NCI-H345 (cell line): ENCODE measurements around the gene IFNAR1.

Experiments used
- DNase-seq: peaks from one replicate; lab custom pipeline; 2025; lab: John Stamatoyannopoulos, UW

The IFNAR1 gene

DNA sequence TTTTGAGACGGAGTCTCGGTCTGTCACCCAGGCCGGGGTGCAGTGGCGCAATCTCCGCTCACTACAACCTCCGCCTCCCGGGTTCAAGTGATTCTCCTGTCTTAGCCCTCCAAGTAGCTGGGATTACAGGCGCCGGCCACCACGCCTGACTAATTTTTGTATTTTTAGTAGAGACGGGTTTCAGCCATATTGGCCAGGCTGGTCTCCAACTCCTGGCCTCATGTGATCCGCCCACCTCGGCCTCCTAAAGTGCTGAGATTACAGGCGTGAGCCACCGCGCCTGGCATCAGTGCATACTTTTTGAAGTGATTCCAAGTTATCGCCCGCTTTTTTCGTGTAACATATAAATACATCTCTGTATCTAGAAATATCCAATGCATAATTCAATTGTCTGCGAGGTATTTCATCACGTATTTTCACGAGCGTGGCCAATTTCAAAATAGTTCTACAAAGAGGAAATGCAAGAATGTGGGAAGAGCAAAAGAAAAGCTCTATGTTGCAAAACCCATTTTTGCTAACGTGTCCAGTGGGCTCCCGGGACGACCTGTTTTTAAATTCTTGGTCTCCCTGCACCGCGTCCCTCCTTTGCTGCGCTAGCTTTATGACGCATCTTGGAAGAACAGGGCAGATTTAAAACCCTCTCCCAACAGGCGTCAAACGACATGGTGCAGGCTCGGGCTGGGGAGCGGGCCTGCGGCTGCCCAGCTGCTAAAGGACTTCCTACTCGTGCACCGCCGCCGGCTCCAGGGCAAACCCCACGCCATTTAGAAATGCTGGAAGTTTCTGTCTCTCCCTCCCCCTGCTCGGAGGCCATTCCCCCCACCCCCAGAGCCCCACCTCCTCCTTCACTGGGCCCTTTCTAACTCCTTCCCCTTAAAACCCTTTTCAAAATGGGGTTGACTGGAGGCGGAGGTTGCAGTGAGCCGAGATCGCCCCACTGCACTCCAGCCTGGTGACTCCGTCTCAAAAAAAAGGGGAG lies 77.5 kb downstream of the IFNAR1 start:
- DNase-seq, result no peak

DNA sequence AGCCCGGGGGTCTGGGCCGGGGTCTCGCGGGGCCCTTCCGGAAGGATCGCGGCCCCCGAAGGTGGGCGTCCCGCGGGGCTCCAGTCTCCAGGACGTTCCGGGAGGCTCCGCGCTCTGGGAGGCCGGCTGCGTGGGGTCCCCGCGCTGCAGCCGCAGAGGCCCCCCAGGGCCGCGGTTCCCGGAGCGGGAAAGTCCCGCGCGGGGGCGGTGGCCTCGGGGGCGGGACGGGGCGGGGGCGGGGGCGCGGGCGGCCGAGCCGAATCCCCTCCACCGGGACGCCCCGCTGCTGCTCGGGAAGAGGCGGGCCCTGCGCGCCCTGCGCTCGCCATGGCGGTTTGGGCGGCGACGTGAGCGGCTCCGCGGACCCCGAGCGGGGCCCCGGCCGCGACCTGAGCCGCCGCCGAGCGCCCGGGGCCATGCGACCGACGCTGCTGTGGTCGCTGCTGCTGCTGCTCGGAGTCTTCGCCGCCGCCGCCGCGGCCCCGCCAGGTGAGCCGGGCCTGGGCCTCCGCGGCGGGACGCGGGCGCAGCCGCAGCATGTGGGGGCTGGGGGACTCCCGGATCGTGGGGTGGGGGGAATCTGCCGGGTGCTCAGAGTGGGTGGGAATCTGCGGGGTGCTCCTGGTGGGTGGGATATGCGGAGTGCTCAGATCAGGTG lies 78.5 kb downstream of the IFNAR1 start, which contains the start of gene IFNGR2:
IFNGR2 (plus strand) TSS at position 286 of the 658 bp plus-strand sequence; CDS start at position 417, 131 bp downstream.
- peak; percentile 45 for DNase-seq

DNA sequence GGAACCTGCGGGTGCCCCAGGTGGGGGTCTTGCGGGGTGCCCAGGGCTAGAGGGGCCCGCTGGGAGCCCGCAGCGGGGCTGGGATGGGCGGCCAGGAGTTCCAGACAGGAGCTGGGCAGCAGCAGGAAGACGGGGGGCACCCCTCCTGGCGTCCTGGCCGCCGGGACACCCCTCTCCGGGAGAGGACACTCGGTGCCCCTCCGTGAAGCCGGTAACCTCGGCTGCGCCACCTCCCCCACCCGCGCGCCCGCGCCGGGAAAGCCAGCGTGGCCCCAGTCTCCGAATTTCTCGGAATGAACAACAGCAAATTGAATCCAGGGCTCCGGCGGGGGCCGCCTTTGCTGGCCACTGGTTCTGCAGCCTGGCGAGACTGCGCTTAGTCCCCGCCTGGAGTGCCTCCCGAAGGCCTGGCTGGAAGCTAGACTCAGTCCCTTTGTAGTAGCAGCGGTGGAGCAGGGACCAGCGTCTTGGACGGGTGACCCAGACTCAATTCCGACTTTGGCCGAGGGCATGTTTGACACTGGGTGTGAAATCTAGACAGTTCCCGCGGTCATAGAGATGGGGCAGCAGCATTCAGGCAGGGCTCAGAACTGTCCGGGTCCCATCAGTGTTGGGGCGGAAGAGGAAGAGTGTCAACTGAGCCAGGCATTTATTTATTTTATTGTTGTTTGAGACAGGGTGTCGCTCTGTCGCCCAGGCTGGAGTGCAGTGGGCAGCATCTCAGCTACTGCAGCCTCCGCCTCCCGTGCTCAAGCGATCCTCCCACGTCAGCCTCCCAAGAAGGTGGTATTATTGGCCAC lies 79.2 kb downstream of the IFNAR1 start:
- DNase-seq, result peak; percentile 46

DNA sequence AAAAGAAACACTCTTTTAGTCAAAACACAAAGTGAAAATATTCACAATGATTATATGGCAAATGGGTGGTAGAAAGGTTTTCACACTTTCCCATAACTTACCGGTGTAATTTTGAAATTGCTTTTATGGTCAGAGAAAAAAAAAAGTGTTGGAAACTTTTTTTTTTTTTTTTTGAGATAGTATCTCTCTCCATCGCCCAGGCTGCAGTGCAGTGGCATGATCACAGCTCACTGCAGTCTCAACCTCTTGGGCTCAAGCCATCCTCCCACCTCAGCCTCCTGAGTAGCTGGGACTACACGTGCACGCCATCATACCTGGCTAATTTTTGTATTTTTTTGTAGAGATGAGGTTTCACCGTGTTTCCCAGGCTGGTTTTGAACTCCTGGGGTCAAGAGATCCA lies 81.7 kb downstream of the IFNAR1 start:
- no peak for DNase-seq
